DMS153 treated with DMSO at 0.1 percent for 48 hours (cell line): ENCODE measurements around the gene MRRF.
"Not testable (repeated sequence)": the region's sequence is repeated elsewhere in the genome, so short reads cannot be mapped to it uniquely, and the experiment has no call there.

ENCODE experiments used
- DNase-seq: peaks from one replicate; lab custom pipeline; 2025; ENCODE audit not compliant: unreplicated experiment; lab: John Stamatoyannopoulos, UW

MRRF gene

GRCh38 chr9:122276096-122276495, 11.4 kb downstream of the MRRF start:
- no peak for DNase-seq

DNA sequence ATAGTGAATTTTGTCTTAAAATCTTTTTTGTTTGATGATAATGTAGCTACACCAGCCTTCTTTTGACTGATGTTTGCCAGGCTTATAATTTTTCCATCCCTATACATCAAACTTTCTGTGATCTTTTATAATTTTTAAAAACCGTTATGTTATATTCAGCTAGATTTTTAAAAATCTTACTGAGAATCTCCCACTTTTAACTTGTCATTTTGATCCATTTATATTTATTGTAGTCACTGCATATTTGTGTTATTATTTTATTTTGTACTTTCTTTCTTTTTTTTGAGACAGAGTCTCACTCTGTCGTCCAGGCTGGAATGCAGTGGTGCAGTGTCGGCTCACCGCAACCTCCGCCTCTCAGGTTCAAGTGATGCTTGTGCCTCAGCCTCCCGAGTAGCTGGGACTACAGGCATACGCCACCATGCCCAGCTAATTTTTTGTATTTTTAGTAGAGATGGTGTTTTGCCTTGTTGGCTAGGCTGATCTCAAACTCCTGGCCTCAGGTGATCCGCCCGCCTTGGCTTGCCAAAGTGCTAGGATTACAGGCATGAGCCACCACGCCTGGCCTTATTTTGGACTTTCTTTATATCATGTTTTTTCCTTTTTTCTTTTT, 12.7 kb downstream of the MRRF start:
- DNase-seq, result no peak

DNA sequence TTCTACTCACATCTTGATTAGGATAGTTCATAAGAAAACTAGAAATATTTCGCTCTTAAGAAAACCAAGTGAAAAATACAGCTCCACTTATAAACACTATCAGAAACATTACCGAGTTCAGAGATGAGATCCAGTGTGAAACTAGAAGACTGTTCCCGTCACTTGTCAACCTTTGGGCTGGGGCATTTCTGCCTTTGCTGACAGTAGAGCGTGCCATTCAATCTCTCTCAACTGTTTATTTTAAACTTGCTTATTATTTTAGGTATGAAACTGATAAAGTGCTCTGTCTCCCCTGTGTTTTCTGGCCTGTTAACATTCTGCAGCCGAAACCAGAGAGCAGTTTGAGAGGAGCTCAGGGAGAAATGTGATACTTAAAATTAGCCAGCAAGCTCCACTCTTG, 16.7 kb downstream of the MRRF start:
- no peak for DNase-seq

GRCh38 chr9:122286764-122287163, 22.1 kb downstream of the MRRF start:
- no peak for DNase-seq

DNA sequence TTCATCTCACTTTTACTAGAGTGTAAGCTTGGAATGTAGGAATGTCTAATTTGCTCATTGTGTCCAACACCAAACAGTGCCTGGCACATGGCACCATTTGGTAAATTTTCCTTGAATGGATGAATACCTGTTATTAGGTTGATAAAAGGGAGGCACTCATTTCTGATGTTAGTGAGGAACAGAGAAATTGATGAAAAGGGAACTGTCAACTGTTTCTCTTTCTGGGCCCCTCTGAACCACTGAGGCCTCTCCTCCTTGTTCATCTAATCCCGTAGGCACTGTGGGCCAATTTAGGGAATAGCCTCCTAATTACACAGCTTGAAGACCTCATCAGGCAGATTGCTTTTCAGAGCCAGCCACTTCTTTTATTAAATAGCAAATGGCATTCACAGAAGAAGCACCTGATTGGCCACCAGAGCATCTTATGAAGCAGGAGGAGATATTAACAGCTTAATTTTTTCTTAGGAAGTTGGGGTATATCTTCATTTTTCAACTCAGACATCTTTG, 22.6 kb downstream of the MRRF start:
- no peak for DNase-seq

GRCh38 chr9:122291458-122291857, 26.8 kb downstream of the MRRF start:
- no peak for DNase-seq

- DNase-seq, result no peak
Observed at GRCh38 chr9:122294531-122294930, 29.8 kb downstream of the MRRF start.

- DNase-seq, result no peak
Observed at GRCh38 chr9:122297512-122297911, 32.8 kb downstream of the MRRF start.

- no peak for DNase-seq
Observed at GRCh38 chr9:122302237-122303093, 37.8 kb downstream of the MRRF start.

DNA sequence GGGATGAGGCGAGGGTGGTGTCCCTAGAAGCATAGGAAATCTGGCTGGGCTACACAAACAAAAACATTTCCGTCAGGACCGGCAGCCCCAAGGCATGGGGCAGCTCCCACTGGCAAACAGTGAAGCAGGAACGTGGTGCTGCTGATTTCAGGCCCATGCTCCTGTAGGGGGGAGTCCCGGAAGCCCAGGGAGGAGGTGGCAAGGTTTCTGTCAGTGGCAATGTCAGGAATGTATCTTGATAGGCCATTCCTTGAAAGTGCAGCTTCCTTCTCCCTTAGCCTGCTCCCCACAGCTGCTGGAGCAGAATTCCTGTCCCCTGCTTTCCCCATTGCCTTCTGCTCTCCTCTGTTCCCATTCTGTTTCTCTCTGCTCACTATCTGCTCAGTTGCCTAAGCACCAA, 42.4 kb downstream of the MRRF start:
- DNase-seq, result no peak

GRCh38 chr9:122307925-122308324, 43.2 kb downstream of the MRRF start:
- DNase-seq, result no peak

- DNase-seq, result no peak
Observed at GRCh38 chr9:122309861-122310260, 45.2 kb downstream of the MRRF start.

GRCh38 chr9:122314165-122314564, 49.5 kb downstream of the MRRF start:
- DNase-seq, result no peak

GRCh38 chr9:122315534-122315933, 50.9 kb downstream of the MRRF start:
- DNase-seq, result no peak

GRCh38 chr9:122318284-122318683, 53.6 kb downstream of the MRRF start:
- DNase-seq, result no peak

DNA sequence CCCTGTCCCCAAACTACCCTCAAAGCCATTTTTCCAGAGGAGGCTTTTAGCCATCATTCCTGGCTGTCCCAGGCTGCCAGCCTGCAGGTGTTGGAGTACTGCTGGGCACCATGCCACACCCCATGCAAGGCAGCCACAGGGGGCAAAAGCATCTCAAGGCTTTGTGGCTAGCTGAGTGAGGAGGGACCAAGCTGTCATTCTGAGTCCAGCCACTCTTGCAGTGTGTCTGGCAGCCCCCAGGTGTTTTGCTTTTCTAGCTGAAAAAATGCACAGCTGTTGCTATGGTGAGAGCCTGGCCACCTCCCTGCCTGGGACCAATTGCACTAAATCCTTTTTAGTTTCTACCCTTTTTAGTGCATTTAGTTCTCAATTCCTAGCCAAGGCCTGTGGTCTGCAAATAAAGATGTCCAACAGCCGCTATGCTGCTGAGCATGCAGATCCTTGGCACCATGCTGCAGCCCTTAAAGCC, 55.8 kb downstream of the MRRF start:
- DNase-seq, result no peak

DNA sequence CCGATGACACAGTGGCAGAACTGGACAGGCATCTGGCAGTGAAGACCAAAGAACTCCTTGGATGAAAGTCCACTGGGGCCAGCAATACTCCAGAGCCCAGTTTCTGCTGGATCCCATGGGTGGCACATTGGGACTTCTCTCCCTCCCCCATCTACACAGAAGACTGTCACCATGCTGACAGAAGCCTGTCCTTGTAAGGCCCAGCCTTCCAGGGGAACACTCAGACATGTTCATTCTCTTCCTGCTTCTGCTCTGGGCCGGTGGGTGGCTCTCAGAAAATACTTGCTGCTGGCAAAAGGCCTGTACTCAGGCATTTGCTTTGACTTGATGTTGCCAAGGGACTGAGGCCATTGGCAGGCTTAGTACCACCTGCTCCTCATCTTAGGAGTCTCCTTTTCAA, 57.9 kb downstream of the MRRF start:
- no peak for DNase-seq

GRCh38 chr9:122324665-122325064, 60.0 kb downstream of the MRRF start:
- not testable (repeated sequence) for DNase-seq

DNA sequence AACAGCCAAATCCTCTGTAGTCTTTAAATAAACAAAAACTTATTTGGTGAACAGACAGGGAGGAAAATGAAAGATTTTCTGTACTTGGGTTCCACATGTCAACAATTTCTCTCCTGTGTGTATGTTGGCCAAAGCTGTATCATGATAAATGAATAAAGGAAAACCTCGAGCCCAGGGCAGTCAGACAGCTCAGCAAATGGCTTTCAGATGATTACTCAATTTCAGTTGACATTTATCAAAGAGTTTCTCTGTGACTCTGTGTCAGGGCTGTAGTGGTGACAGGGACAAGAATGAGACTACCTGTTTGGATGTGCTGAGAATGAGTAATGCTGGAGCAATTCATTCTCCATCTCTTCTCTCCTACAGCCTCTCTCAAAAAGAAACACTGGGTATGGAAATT, 60.4 kb downstream of the MRRF start:
- no peak for DNase-seq

GRCh38 chr9:122327175-122327574, 62.5 kb downstream of the MRRF start:
- DNase-seq, result no peak

GRCh38 chr9:122329597-122329996, 64.9 kb downstream of the MRRF start:
- no peak for DNase-seq

- DNase-seq, result not testable (repeated sequence)
Observed at GRCh38 chr9:122330466-122330865, 65.8 kb downstream of the MRRF start.
